ENCODE results near the gene OR2AK2. TPM values are rescaled to one million over a fixed set of nuclear protein-coding genes. Genes with fewer than 3 reads are reported as not detected.

OR2AK2 gene
- polyA plus RNA-seq, 1 of the 3 experiments (the other 2 are of a cell fraction): not detected

- TF ChIP-seq USF1 (IDR thresholded peaks at IDR 0.05; ENCODE audit: borderline replicate concordance, low read depth): no peak
- TF ChIP-seq EP300 (IDR thresholded peaks at IDR 0.05; ENCODE audit: borderline replicate concordance in 1 of 2, low read depth in 1 of 2, low read length in 1 of 2): no peak
- no peak for TF ChIP-seq GATA2 (CRISPR knock-in tag; IDR thresholded peaks at IDR 0.05)
- no peak for TF ChIP-seq TEAD4 (IDR thresholded peaks at IDR 0.05; ENCODE audit: borderline replicate concordance, insufficient read depth)
- no peak for TF ChIP-seq JUND (IDR thresholded peaks at IDR 0.05)
Observed at GRCh38 chr1:247942624-247943023, 22.4 kb upstream of the OR2AK2 start (continued).

- no peaks in the 10 kb centered on the region for H3F3A ChIP-seq (replicated peaks; ENCODE audit: insufficient read depth)
- no peaks in the 10 kb centered on the region for H3K9me2 ChIP-seq
- TF ChIP-seq IRF3 (IDR thresholded peaks at IDR 0.05; ENCODE audit: low read depth, low read length) (no peak), NRF1 (IDR thresholded peaks at IDR 0.05; ENCODE audit: low read depth, low read length) (no peak), ELF1 (IDR thresholded peaks at IDR 0.05) (no peak), EP300 (IDR thresholded peaks at IDR 0.05; ENCODE audit: borderline replicate concordance in 1 of 2, low read depth in 1 of 2, low read length in 1 of 2) (no peak), YY1 (IDR thresholded peaks at IDR 0.05; ENCODE audit: low read depth) (no peak), RXRA (IDR thresholded peaks at IDR 0.05; ENCODE audit: borderline replicate concordance, low read depth) (no peak), GATA2 (CRISPR knock-in tag; IDR thresholded peaks at IDR 0.05) (no peak), PBX3 (IDR thresholded peaks at IDR 0.05) (no peak), FOSL2 (IDR thresholded peaks at IDR 0.05; ENCODE audit: borderline replicate concordance, low read depth) (no peak), NFIC (IDR thresholded peaks at IDR 0.05; ENCODE audit: borderline replicate concordance) (no peak), FOXM1 (IDR thresholded peaks at IDR 0.05; ENCODE audit: low read depth) (no peak), POLR2AphosphoS5 (IDR thresholded peaks at IDR 0.05; ENCODE audit: low read depth, low read length) (no peak), FOXJ3 (CRISPR knock-in tag; IDR thresholded peaks at IDR 0.05) (no peak), CTCF (IDR thresholded peaks at IDR 0.05) (no peak)
- no peak within 1 kb of the TSS for H2AFZ ChIP-seq (ENCODE audit: low read depth)
- ChIA-PET POLR2A (no interaction called here), CTCF (no interaction called here)
- H3K9ac ChIP-seq: no peak within 1 kb of the TSS
- no peaks in the 10 kb centered on the region for H3K9me3 ChIP-seq
- H3K4me2 ChIP-seq: no peak within 1 kb of the TSS
- H3K4me1 ChIP-seq (ENCODE audit: control insufficient read depth in 1 of 2, insufficient read depth in 2 of 2, low read depth in 1 of 2, low read length in 1 of 2): no peaks in the 10 kb centered on the region
- no peaks in the 10 kb centered on the region for H4K20me1 ChIP-seq (ENCODE audit: insufficient read depth)
- H3K27ac ChIP-seq (ENCODE audit: low read depth in 2 of 2, low read length in 1 of 2): no peak within 1 kb of the TSS
- WGBS (ENCODE audit: low lambda C conversion rate): 7% methylated on average over 3 of the region's 3 CpGs
- no peaks in the 10 kb centered on the region for H3K27me3 ChIP-seq (ENCODE audit: insufficient read depth)
- H3K79me2 ChIP-seq (ENCODE audit: insufficient read depth): no peaks in the 10 kb centered on the region
- no peaks in the 10 kb centered on the region for H3K36me3 ChIP-seq (replicated peaks in 1 of 2; ENCODE audit: control insufficient read depth in 1 of 2, insufficient read depth in 2 of 2, low read length in 1 of 2)
- no peak for DNase-seq
- no peak within 1 kb of the TSS for H3K4me3 ChIP-seq (ENCODE audit: low read depth in 2 of 2, low read length in 1 of 2)
Observed at GRCh38 chr1:247948558-247948957, 16.5 kb upstream of the OR2AK2 start, which contains the start of gene OR2L8. TSS of gene OR2L8 (plus strand) at chr1:247948858. CDS start at chr1:247948858, 0 bp downstream.
